H1 (cell line): Measurements from ENCODE around the gene GIMAP2. TPM values are rescaled to one million over a fixed set of nuclear protein-coding genes. Genes with fewer than 3 reads are reported as not detected.

ENCODE experiments used
- CTCF ChIA-PET: fragments of 300-600 bp; sonication (Branson Sonifier 250); formaldehyde crosslinking; loops from one replicate; lab custom pipeline; 2021; ENCODE audit not compliant: partially characterized antibody; lab: Charles Lee
- POLR2A ChIA-PET: fragments of 300-600 bp; sonication (Branson Sonifier 250); formaldehyde crosslinking; loops from one replicate; lab custom pipeline; 2021; ENCODE audit warnings: inconsistent platforms; ENCODE audit not compliant: partially characterized antibody; lab: Charles Lee
- DNase-seq, 2 experiments: peaks; one replicate each; pipeline versions ENCODE4 v3.0.0 to v3.0.0-alpha.2; 2010 to 2022; ENCODE audit warnings: low spot score in 2 of 2, low read depth in 1 of 2, mixed read lengths in 1 of 2
- FAIRE-seq: peaks from 2 replicates; lab custom pipeline; 2011; peaks lifted over from hg19 to GRCh38; lab: Jason Lieb, UNC
- H2AFZ ChIP-seq: 2 replicates; pipeline ENCODE4 v1.8.1; 2012; ENCODE audit warnings: low read length, inconsistent platforms
- H2AK5ac ChIP-seq: 2 replicates; pipeline ENCODE4 v1.6.1; 2013; ENCODE audit warnings: low read depth, low read length
- H2BK120ac ChIP-seq: replicated peaks from 2 replicates; pipeline ENCODE3; 2013; ENCODE audit warnings: low read depth, low read length, inconsistent platforms
- H2BK12ac ChIP-seq: 2 replicates; pipeline ENCODE4 v1.6.1; 2013; ENCODE audit warnings: low read depth, low read length
- H2BK15ac ChIP-seq: 2 replicates; pipeline ENCODE4 v1.6.1; 2013; ENCODE audit warnings: low read length
- H2BK20ac ChIP-seq: 2 replicates; pipeline ENCODE4 v1.6.1; 2013; ENCODE audit warnings: low read length
- H2BK5ac ChIP-seq: 2 replicates; pipeline ENCODE4 v1.6.1; 2013; ENCODE audit warnings: low read depth, low read length
- H3K14ac ChIP-seq: 2 replicates; pipeline ENCODE4 v1.6.1; 2013; ENCODE audit warnings: inconsistent platforms; ENCODE audit not compliant: insufficient read length
- H3K18ac ChIP-seq: 2 replicates; pipeline ENCODE4 v1.6.1; 2013; ENCODE audit warnings: low read length; ENCODE audit errors: extremely low read depth
- H3K23ac ChIP-seq: 2 replicates; pipeline ENCODE4 v1.6.1; 2013; ENCODE audit warnings: inconsistent platforms; ENCODE audit not compliant: insufficient read length
- H3K23me2 ChIP-seq: 2 replicates; pipeline ENCODE4 v1.6.1; 2013; ENCODE audit warnings: low read depth, low read length
- H3K27ac ChIP-seq: 2 replicates; pipeline ENCODE4 v1.6.1; 2011; ENCODE audit warnings: low read depth, low read length, inconsistent platforms
- H3K27me3 ChIP-seq, 4 experiments: replicated peaks in 1 of 4; 1 replicate in 1 of 4; 2 replicates in 3 of 4; pipeline versions ENCODE4 v1.6.1 to v1.8.1; 2011 to 2013; ENCODE audit warnings: low read length in 3 of 4, mild to moderate bottlenecking in 3 of 4, inconsistent platforms in 2 of 4, mixed read lengths in 2 of 4, moderate library complexity in 1 of 4; ENCODE audit not compliant: control insufficient read depth in 3 of 4, insufficient read depth in 3 of 4; ENCODE audit errors: extremely low read depth in 1 of 4
- H3K36me3 ChIP-seq, 4 experiments: 2 replicates each; pipeline versions ENCODE4 v1.6.1 to v1.8.1; 2011 to 2013; ENCODE audit warnings: mild to moderate bottlenecking in 4 of 4, low read length in 3 of 4, moderate library complexity in 2 of 4, control low read depth in 1 of 4, inconsistent platforms in 1 of 4; ENCODE audit not compliant: insufficient read depth in 4 of 4, control insufficient read depth in 2 of 4
- H3K4ac ChIP-seq: replicated peaks from 2 replicates; pipeline ENCODE3; 2013; ENCODE audit warnings: low read length, low read depth, mixed read lengths, inconsistent platforms; ENCODE audit not compliant: insufficient read length
- H3K4me1 ChIP-seq, 4 experiments: replicated peaks in 1 of 4; 1 replicate in 1 of 4; 2 replicates in 3 of 4; pipeline versions ENCODE4 v1.6.1 to v1.8.1; 2011 to 2013; ENCODE audit warnings: low read length in 3 of 4, inconsistent platforms in 2 of 4, mixed read lengths in 1 of 4; ENCODE audit not compliant: insufficient read depth in 4 of 4, control insufficient read depth in 3 of 4
- H3K4me2 ChIP-seq, 2 experiments: 2 replicates each; pipeline versions ENCODE4 v1.6.1 to v1.8.1; 2011 to 2013; ENCODE audit warnings: low read depth in 2 of 2, low read length in 2 of 2, control low read depth in 1 of 2, inconsistent platforms in 1 of 2, mild to moderate bottlenecking in 1 of 2; ENCODE audit not compliant: insufficient read depth in 1 of 2
- H3K4me3 ChIP-seq, 4 experiments: fragments of 200-600, 300-600 bp in 1 of 4; sonication (generic), shearing (Covaris generic), sonication (Bioruptor Twin) in 1 of 4; 2 replicates each; pipeline versions ENCODE4 v1.5.1 to v1.8.1; 2011 to 2016; ENCODE audit warnings: low read length in 4 of 4, low read depth in 3 of 4, control low read depth in 2 of 4, inconsistent platforms in 2 of 4, mild to moderate bottlenecking in 2 of 4, mixed read lengths in 1 of 4, moderate library complexity in 1 of 4; ENCODE audit not compliant: insufficient read depth in 2 of 4; ENCODE audit errors: extremely low read depth in 1 of 4
- H3K56ac ChIP-seq: replicated peaks from 2 replicates; pipeline ENCODE3; 2013; ENCODE audit warnings: low read depth, mild to moderate bottlenecking, mixed read lengths, low read length, inconsistent platforms; ENCODE audit not compliant: insufficient read length
- H3K79me1 ChIP-seq: 2 replicates; pipeline ENCODE4 v1.6.1; 2013; ENCODE audit warnings: low read depth, low read length, control low read depth
- H3K79me2 ChIP-seq, 2 experiments: 2 replicates each; pipeline versions ENCODE4 v1.6.1 to v1.8.1; 2012 to 2013; ENCODE audit warnings: low read length in 2 of 2, mild to moderate bottlenecking in 2 of 2, inconsistent platforms in 1 of 2; ENCODE audit not compliant: insufficient read depth in 2 of 2, control insufficient read depth in 1 of 2
- H3K9ac ChIP-seq, 4 experiments: replicated peaks in 1 of 4; 1 replicate in 1 of 4; 2 replicates in 3 of 4; pipeline versions ENCODE4 v1.6.1 to v1.8.1; 2011 to 2013; ENCODE audit warnings: low read depth in 3 of 4, low read length in 3 of 4, control low read depth in 2 of 4, mild to moderate bottlenecking in 2 of 4, moderate library complexity in 2 of 4, inconsistent platforms in 1 of 4; ENCODE audit errors: extremely low read depth in 1 of 4
- H3K9me3 ChIP-seq, 2 experiments: 2 replicates each; pipeline versions ENCODE4 v1.6.1 to v1.8.1; 2012 to 2013; ENCODE audit warnings: mild to moderate bottlenecking in 2 of 2, moderate library complexity in 2 of 2, control low read depth in 1 of 2, inconsistent platforms in 1 of 2, low read depth in 1 of 2, low read length in 1 of 2, mixed read lengths in 1 of 2; ENCODE audit not compliant: insufficient read depth in 2 of 2
- H4K20me1 ChIP-seq, 2 experiments: replicated peaks in 1 of 2; 2 replicates each; pipeline versions ENCODE3 to v1.8.1; 2011 to 2013; ENCODE audit warnings: inconsistent platforms in 2 of 2, low read length in 2 of 2, mild to moderate bottlenecking in 1 of 2; ENCODE audit not compliant: insufficient read depth in 2 of 2, control insufficient read depth in 1 of 2
- H4K5ac ChIP-seq: 2 replicates; pipeline ENCODE4 v1.6.1; 2013; ENCODE audit warnings: low read length, low read depth, mixed read lengths, inconsistent platforms; ENCODE audit not compliant: insufficient read length
- H4K8ac ChIP-seq: 2 replicates; pipeline ENCODE4 v1.8.0; 2013; ENCODE audit warnings: mild to moderate bottlenecking, moderate library complexity, low read length, inconsistent platforms; ENCODE audit not compliant: insufficient read depth; ENCODE audit errors: extremely low read depth
- H4K91ac ChIP-seq: replicated peaks from 2 replicates; pipeline ENCODE3; 2013; ENCODE audit warnings: low read length, mixed read lengths, inconsistent platforms; ENCODE audit not compliant: insufficient read length
- BCL11A ChIP-seq, 2 experiments: IDR thresholded peaks; one replicate each; pipeline ENCODE4 v1.6.1; 2011; ENCODE audit warnings: low read depth in 2 of 2, low read length in 2 of 2, mild to moderate bottlenecking in 2 of 2
- BRCA1 ChIP-seq: IDR thresholded peaks from 2 replicates; pipeline ENCODE4 v1.6.1; 2012; ENCODE audit warnings: low read depth, low read length, improper control_type of control experiment
- CBX5 ChIP-seq: fragments of 300-800, 300-1000 bp; sonication (generic); IDR thresholded peaks from 2 replicates; pipeline ENCODE4 v1.7.1; 2016; ENCODE audit warnings: antibody characterized with exemption, low read length, low read depth
- EGR1 ChIP-seq: IDR thresholded peaks from 2 replicates; pipeline ENCODE4 v1.6.1; 2011; ENCODE audit warnings: low read depth, low read length, borderline replicate concordance
- FOSL1 ChIP-seq: IDR thresholded peaks from 2 replicates; pipeline ENCODE4 v1.6.1; 2011; ENCODE audit warnings: mild to moderate bottlenecking, low read depth, low read length, moderate library complexity; ENCODE audit not compliant: insufficient read depth
- HDAC2 ChIP-seq, 2 experiments: fragments of 300-600 bp in 1 of 2; sonication (generic) in 1 of 2; IDR thresholded peaks; 2 replicates each; pipeline ENCODE4 v1.6.1; 2011 to 2012; ENCODE audit warnings: low read depth in 2 of 2, low read length in 2 of 2, mild to moderate bottlenecking in 2 of 2, moderate library complexity in 2 of 2, borderline replicate concordance in 1 of 2, inconsistent platforms in 1 of 2
- KDM5A ChIP-seq: fragments of 200-600 bp; IDR thresholded peaks from 2 replicates; pipeline ENCODE4 v1.7.1; 2012; ENCODE audit warnings: mild to moderate bottlenecking, low read length, inconsistent platforms, mixed read lengths
- PHF8 ChIP-seq: fragments of 200-600 bp; sonication (generic); conservative IDR thresholded peaks from 2 replicates; pipeline ENCODE4 v1.7.1; 2012; ENCODE audit warnings: low read depth, mild to moderate bottlenecking, inconsistent platforms, low read length, moderate library complexity
- SIX5 ChIP-seq: IDR thresholded peaks from 2 replicates; pipeline ENCODE4 v1.6.1; 2011; ENCODE audit warnings: mild to moderate bottlenecking, low read depth, low read length
- SP2 ChIP-seq: IDR thresholded peaks from 2 replicates; pipeline ENCODE4 v1.6.1; 2012; ENCODE audit warnings: mild to moderate bottlenecking, low read length, inconsistent platforms
- SUZ12 ChIP-seq: fragments of 200-600 bp; sonication (generic); IDR thresholded peaks from 2 replicates; pipeline ENCODE4 v1.6.1; 2012; ENCODE audit warnings: mild to moderate bottlenecking, inconsistent platforms, low read length, moderate library complexity, mixed read lengths
- WGBS, 2 experiments: shearing (Covaris generic) in 1 of 2; methylation state at CpG; one replicate each; pipeline versions ENCODE4 v1.1.6 to v1.1.7; 2013 to 2015; ENCODE audit warnings: low lambda C conversion rate in 2 of 2, mixed read lengths in 2 of 2, inconsistent platforms in 1 of 2, low coverage in 1 of 2, missing lambda C conversion rate in 1 of 2; ENCODE audit not compliant: insufficient replicate concordance in 2 of 2, insufficient coverage in 1 of 2, insufficient read length in 1 of 2; ENCODE audit errors: extremely low coverage in 1 of 2, missing lambda C conversion rate in 1 of 2; 5-methylcytosine and 5-hydroxymethylcytosine counted together
- polyA plus RNA-seq, 7 experiments: library from polyadenylated mRNA; depleted of rRNA in 3 of 7; stranded (reverse) in 5 of 7; unstranded in 2 of 7; fragments of >200 nt in 5 of 7; fragments of 200-250 nt in 2 of 7; gene quantifications; 1 replicate in 5 of 7; 2 replicates in 1 of 7; 4 replicates in 1 of 7; pipeline versions ENCODE4 v1.2.1 to v1.2.3, GENCODE V29; 2011 to 2013; ENCODE audit warnings: missing spikeins in 2 of 7, mixed read lengths in 2 of 7
- total RNA-seq: library from RNA; stranded (reverse); fragmentation: NEBNext Ultra II Directional; extraction: Animal tissue kit (Norgen Biotek cat#: 25700); gene quantifications from 2 replicates; pipeline ENCODE4 v1.2.1, GENCODE V29; 2021

The GIMAP2 gene
- total and polyA plus RNA-seq, 2 of the 8 experiments (the other 6 are each of a cell fraction or from before 2014, with no cell fraction given) = not detected

DNA sequence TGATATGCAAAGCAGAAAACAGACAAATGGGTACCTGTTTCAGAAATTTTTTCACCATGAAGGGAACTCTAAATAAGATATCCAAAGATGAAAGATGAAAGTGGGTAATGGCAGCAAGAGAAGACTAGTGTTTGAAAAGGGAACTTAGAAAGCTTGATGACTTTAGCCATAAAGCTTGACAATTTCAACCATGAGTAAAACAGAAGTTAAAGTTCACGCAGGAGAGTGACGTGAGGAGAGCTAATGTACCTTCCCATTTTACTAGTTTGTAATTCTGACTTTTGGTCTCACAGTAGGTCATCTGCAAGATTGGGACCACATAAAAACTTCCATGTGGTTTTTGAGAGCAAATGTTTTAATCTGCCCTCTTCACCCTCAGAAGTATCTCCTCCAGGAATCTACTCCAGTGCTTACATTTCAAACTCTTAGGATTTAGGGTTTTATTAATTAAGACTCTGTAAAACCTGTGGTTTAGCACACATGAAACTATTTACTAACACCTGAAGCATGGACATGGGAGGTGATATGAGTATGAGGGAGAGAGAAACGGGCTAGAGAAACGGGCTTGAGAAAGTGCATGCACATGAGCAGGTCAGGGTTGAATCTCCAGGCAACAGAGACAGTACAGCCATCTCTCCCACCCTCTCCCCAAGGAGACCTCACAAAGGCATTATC lies 24.4 kb upstream of the GIMAP2 start:
- no peak overlapping the region for H2BK20ac ChIP-seq
- H2AK5ac ChIP-seq = no peak overlapping the region

More for the DNA sequence above, 24.4 kb upstream of the GIMAP2 start:
- ChIA-PET CTCF (interaction anchor here (1.0 kb wide), 1 partner anchor 94 kb away, joined by 3 read pairs; no protein-coding TSS in a partner anchor), POLR2A (no interaction called here)
- no peak overlapping the region for H3K23ac ChIP-seq
- H2BK5ac ChIP-seq = no peak overlapping the region
- no peaks in the 10 kb centered on the region for H3K9me3 ChIP-seq
- H4K91ac ChIP-seq = no peak overlapping the region
- peaks cover 0 to 2% (median under 1%) of the 10 kb centered on the region in 4 experiments; a peak in 5 of 7 replicates for H3K27me3 ChIP-seq
- no peaks in the 10 kb centered on the region for H3K36me3 ChIP-seq
- no peaks in the 10 kb centered on the region for H3K23me2 ChIP-seq
- H4K5ac ChIP-seq = no peak overlapping the region
- DNase-seq (no peak), FAIRE-seq (no peak)
- H4K8ac ChIP-seq = no peak overlapping the region; the same call in 1 of the 2 replicates
- peaks cover 0 to under 1% (median 0%) of the 10 kb centered on the region in 4 experiments; a peak in 1 of 7 replicates for H3K4me1 ChIP-seq
- H3K56ac ChIP-seq = no peak overlapping the region
- H3K4me3 ChIP-seq = no peak overlapping the region
- H2BK15ac ChIP-seq = no peak overlapping the region
- no peaks in the 10 kb centered on the region for H3K79me1 ChIP-seq
- no peak overlapping the region for H3K9ac ChIP-seq
- H3K79me2 ChIP-seq = no peaks in the 10 kb centered on the region
- H3K4ac ChIP-seq = no peak overlapping the region
- H4K20me1 ChIP-seq = no peaks in the 10 kb centered on the region
- TF ChIP-seq BRCA1 (no peak), HDAC2 (IDR thresholded peaks at IDR 0.05; ENCODE audit: borderline replicate concordance in 1 of 2, low read depth in 2 of 2, low read length in 2 of 2) (no peak), KDM5A (no peak), EGR1 (no peak), SIX5 (no peak), FOSL1 (no peak), PHF8 (no peak), SP2 (no peak), SUZ12 (no peak), CBX5 (no peak), BCL11A (IDR thresholded peaks at IDR 0.05; ENCODE audit: low read depth in 2 of 2, low read length in 2 of 2) (no peak)
- no peak overlapping the region for H3K14ac ChIP-seq
- H3K18ac ChIP-seq = no peak overlapping the region
- no peak overlapping the region for H2AFZ ChIP-seq
- H2BK120ac ChIP-seq = no peak overlapping the region
- 81% methylated on average over 4 of the region's 4 CpGs; no CpG with 5 or more reads in 1 of the 2 experiments for WGBS, 2 experiments
- H3K27ac ChIP-seq = no peak overlapping the region
- no peak overlapping the region for H2BK12ac ChIP-seq
- H3K4me2 ChIP-seq = no peak overlapping the region
